PC-9 (cell line): ENCODE measurements around the gene ATP6V1D.

ENCODE experiments used
- EZH2 ChIP-seq: fragments of 200-600 bp; sonication (generic); IDR thresholded peaks from 2 replicates; pipeline ENCODE4 v1.8.0; 2017; ENCODE audit warnings: antibody characterized with exemption, low read depth
- TF ChIP-seq, protein P1 (sequence below): fragments of 200-600 bp; sonication (generic); conservative IDR thresholded peaks from 2 replicates; pipeline ENCODE4 v1.6.1; 2017; ENCODE audit warnings: mixed run types, antibody characterized with exemption, mild to moderate bottlenecking, moderate library complexity

DNA sequence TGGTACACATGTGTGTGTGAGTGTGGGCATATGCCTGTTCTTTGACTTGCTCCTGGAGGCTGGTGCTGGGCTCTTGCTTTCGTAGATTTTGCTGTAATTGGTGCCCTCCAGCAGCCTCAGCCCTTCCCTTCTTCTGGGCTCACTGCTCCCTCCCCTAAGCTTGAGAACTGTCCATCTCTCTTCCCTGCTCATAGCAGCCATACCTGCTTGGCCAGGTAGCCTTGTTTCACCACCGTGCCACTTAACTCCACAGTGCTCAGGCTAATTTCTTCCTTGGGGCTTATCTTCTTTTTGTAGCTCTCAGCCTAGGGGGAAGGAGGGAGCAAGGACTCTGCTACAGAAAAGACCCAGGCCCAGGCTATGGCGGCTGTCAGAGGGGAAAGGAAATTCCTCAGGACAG lies 32.5 kb upstream of the ATP6V1D start:
- TF ChIP-seq, protein P1, sequence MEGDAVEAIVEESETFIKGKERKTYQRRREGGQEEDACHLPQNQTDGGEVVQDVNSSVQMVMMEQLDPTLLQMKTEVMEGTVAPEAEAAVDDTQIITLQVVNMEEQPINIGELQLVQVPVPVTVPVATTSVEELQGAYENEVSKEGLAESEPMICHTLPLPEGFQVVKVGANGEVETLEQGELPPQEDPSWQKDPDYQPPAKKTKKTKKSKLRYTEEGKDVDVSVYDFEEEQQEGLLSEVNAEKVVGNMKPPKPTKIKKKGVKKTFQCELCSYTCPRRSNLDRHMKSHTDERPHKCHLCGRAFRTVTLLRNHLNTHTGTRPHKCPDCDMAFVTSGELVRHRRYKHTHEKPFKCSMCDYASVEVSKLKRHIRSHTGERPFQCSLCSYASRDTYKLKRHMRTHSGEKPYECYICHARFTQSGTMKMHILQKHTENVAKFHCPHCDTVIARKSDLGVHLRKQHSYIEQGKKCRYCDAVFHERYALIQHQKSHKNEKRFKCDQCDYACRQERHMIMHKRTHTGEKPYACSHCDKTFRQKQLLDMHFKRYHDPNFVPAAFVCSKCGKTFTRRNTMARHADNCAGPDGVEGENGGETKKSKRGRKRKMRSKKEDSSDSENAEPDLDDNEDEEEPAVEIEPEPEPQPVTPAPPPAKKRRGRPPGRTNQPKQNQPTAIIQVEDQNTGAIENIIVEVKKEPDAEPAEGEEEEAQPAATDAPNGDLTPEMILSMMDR = no peak
- no peak for TF ChIP-seq EZH2
